Adipose tissue (tissue), 3 donors: Measurements from ENCODE around the gene NAA11. TPM values are rescaled to one million over a fixed set of nuclear protein-coding genes. Genes with fewer than 3 reads are reported as not detected.

Source experiments
- H3K27ac ChIP-seq: one replicate; pipeline ENCODE4 v1.5.1; 2013; ENCODE audit warnings: low read depth, low read length
- WGBS, 3 donors: extraction: QIAGEN DNeasy Blood & Tissue Kit; methylation state at CpG; one replicate each; pipeline ENCODE4 v1.1.7; 2013; 5-methylcytosine and 5-hydroxymethylcytosine counted together
- polyA plus RNA-seq, 3 donors: library from polyadenylated mRNA; stranded (reverse); fragments of 200-250 nt; gene quantifications; one replicate each; pipeline ENCODE4 v1.2.3, GENCODE V29; 2013
- donor health status: healthy with polysubstance abuse.
- donor health status: Bipolar disorder and iron deficiency.
- donor health status: healthy.

NAA11 gene
- polyA plus RNA-seq, 3 donors = not detected

DNA sequence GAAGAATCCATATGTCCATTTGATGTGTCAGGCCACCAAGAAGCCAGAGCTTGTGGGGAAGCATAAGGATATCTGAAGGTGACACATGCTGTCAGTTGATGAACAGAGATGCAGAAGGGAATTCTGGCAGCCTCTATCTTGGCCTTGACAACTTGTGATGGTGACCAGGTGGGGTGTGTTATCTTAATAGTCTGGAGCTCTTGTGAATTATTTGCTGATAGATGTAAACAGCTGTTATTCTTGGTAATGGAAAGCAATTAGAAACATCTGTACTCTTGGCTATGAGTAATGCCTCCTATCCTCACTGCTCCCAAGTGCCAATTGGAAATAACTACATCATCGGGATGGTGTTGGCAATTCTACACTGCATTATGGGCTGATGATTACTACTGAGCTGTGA is 51.9 kb downstream of the NAA11 start:
- no peak overlapping the region for H3K27ac ChIP-seq
- WGBS, 3 donors = 44 to 84% (median 55%) methylated on average over 1 of the region's 1 CpG

DNA sequence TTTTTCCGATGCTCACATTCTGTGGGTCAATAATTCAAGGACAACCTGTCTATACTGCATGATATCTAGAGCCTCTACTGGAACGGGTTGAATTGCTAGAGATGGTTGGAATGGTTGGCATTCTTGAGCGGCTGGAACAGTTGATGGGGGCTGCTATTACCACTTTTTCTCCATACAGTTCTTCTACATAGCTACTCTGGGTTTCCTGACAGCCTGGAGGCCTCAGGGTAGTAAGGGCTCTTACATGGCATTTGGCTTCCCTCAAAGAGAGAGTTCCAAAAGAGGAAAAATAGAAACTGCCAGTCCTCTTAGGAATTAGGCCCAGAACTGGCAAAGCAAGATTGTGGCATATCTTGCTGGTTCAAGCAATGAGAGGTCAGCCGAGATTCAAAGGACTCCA is 53.1 kb downstream of the NAA11 start:
- 57 to 90% (median 88%) methylated on average over 4 of the region's 4 CpGs for WGBS, 3 donors

DNA sequence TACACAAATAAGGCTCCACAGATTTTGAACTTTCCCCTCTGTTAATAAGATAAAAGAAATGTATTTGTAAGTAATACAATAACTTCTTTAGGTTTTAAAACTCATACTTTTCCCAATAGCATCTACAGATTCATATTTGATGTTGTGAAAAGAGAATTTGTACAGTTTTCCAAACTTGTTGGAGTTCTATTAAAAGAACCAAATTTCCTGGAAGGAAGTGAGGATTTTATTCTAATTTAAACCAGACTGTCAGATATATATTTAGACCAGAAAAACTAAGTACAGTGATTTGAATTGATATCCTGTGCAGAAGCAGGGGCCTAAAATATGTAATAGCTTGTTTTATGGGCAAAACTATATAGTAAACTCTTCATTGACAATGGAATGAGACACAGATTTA is 53.7 kb downstream of the NAA11 start:
- H3K27ac ChIP-seq = no peak overlapping the region

More for the DNA sequence above, 53.1 kb downstream of the NAA11 start:
- H3K27ac ChIP-seq = no peak overlapping the region

- WGBS, 3 donors = 43 to 67% (median 62%) methylated on average over 1 of the region's 1 CpG
- no peak overlapping the region for H3K27ac ChIP-seq
Measured at GRCh38 chr4:79267671-79268070, 58.2 kb downstream of the NAA11 start.

Other genes with a start within 250 kb of the NAA11 start
- not detected for gene GK2, start 82.2 kb upstream of the NAA11 start, polyA plus RNA-seq